Left ventricle myocardium inferior (tissue), 1 donor: ENCODE measurements around the gene PRR19. TPM values are rescaled to one million over a fixed set of nuclear protein-coding genes. Genes with fewer than 3 reads are reported as not detected.

Experiments used
- DNase-seq: peaks from one replicate; pipeline ENCODE4 v3.0.0-alpha.2; 2020
- H3K27ac ChIP-seq: fragments of 200-600 bp; replicated peaks from 2 replicates; pipeline ENCODE4 v1.8.0; 2021
- H3K27me3 ChIP-seq: fragments of 200-600 bp; 2 replicates; pipeline ENCODE4 v1.8.0; 2021; ENCODE audit warnings: low read depth
- H3K36me3 ChIP-seq: fragments of 200-600 bp; 2 replicates; pipeline ENCODE4 v1.8.0; 2021
- H3K4me1 ChIP-seq: fragments of 200-600 bp; 2 replicates; pipeline ENCODE4 v1.8.0; 2021
- H3K4me3 ChIP-seq: fragments of 200-600 bp; 2 replicates; pipeline ENCODE4 v1.8.0; 2021; ENCODE audit warnings: mild to moderate bottlenecking, moderate library complexity
- H3K9me3 ChIP-seq: fragments of 200-600 bp; replicated peaks from 2 replicates; pipeline ENCODE4 v1.8.0; 2021
- intact Hi-C: fragments of 100-400 bp; cut with micrococcal nuclease; formaldehyde crosslinking; loops from one replicate; pipeline ENCODE4 v1.11.0; 2022
- total RNA-seq: library from RNA; stranded (reverse); fragmentation: NEBNext Ultra II Directional; extraction: Animal tissue kit (Norgen Biotek cat#: 25700); gene quantifications from one replicate; pipeline ENCODE4 v1.2.1, GENCODE V29; 2021
- TF ChIP-seq, protein P1 (sequence below): fragments of 200-600 bp; IDR thresholded peaks from 2 replicates; pipeline ENCODE4 v1.8.0; 2021; ENCODE audit warnings: antibody characterized with exemption, mild to moderate bottlenecking, borderline replicate concordance
- donor health status: DM: no; HTN: yes; CAD: no; lungs with severe emphysema.

PRR19 gene
- total RNA-seq, 1 donor from 2014 or later = not detected

DNA sequence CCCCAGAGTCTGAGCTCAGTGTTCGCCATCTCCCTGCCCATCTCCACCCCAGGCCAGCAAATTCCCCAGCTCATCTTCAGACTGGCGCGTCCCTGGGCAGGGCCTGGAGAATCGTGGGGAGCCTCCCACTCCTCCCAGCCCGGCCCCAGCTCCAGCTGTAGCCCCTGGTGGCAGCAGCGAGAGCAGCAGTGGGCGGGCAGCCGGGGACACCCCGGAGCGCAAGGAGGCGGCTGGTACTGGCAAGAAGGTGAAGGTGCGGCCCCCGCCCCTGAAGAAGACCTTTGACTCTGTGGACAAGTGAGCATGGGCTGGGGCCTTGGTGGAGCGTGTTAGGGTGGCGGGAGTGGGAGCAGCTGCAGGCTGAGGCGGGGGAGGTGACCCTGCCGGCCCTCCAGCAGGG, 8.4 kb upstream of the PRR19 start:
- intact Hi-C loops = no loop called here
- Histone ChIP-seq H3K36me3 (peaks cover 60% of the 10 kb centered on the region), H3K4me1 (no peaks in the 10 kb centered on the region), H3K4me3 (no peak overlapping the region), H3K9me3 (no peaks in the 10 kb centered on the region), H3K27ac (no peak overlapping the region), H3K27me3 (no peaks in the 10 kb centered on the region)
- TF ChIP-seq, protein P1, sequence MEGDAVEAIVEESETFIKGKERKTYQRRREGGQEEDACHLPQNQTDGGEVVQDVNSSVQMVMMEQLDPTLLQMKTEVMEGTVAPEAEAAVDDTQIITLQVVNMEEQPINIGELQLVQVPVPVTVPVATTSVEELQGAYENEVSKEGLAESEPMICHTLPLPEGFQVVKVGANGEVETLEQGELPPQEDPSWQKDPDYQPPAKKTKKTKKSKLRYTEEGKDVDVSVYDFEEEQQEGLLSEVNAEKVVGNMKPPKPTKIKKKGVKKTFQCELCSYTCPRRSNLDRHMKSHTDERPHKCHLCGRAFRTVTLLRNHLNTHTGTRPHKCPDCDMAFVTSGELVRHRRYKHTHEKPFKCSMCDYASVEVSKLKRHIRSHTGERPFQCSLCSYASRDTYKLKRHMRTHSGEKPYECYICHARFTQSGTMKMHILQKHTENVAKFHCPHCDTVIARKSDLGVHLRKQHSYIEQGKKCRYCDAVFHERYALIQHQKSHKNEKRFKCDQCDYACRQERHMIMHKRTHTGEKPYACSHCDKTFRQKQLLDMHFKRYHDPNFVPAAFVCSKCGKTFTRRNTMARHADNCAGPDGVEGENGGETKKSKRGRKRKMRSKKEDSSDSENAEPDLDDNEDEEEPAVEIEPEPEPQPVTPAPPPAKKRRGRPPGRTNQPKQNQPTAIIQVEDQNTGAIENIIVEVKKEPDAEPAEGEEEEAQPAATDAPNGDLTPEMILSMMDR = no peak
- no peak for DNase-seq

DNA sequence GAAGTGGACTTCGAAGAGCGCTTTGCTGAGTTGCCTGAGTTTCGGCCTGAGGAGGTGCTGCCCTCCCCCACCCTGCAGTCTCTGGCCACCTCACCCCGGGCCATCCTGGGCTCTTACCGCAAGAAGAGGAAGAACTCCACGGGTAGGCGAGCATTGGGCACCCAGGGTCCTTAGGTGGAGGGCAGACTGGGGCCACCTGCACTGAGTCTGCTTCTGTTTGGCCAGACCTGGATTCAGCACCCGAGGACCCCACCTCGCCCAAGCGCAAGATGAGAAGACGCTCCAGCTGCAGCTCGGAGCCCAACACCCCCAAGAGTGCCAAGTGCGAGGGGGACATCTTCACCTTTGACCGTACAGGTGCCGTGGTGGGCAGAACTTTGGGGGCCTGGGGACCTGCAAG, 8.0 kb upstream of the PRR19 start:
- no peak for DNase-seq
- intact Hi-C loops = no loop called here
- TF ChIP-seq, protein P1 = no peak
- no peaks in the 10 kb centered on the region for H3K4me1 ChIP-seq
- H3K4me3 ChIP-seq = no peak overlapping the region
- H3K27ac ChIP-seq = no peak overlapping the region
- peaks cover 56% of the 10 kb centered on the region for H3K36me3 ChIP-seq
- H3K27me3 ChIP-seq = no peaks in the 10 kb centered on the region
- H3K9me3 ChIP-seq = no peaks in the 10 kb centered on the region

DNA sequence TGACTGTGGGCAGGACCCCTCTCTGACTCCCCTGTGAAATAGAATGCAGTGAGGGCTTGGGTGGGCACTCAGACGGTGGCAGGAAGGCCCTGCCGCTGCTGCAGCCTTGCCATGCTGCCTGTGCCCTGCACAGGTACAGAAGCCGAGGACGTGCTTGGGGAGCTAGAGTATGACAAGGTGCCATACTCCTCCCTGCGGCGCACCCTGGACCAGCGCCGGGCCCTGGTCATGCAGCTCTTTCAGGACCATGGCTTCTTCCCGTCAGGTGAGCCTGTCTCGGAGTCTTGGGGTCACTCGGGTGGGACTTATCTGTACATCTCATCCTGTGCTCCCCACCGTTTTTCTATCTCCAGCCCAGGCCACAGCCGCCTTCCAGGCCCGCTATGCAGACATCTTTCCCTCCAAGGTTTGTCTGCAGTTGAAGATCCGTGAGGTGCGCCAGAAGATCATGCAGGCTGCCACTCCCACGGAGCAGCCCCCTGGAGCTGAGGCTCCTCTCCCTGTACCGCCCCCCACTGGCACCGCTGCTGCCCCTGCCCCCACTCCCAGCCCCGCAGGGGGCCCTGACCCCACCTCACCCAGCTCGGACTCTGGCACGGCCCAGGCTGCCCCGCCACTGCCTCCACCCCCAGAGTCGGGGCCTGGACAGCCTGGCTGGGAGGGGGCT, 7.3 kb upstream of the PRR19 start:
- DNase-seq = no peak
- H3K4me3 ChIP-seq = no peak overlapping the region
- no peaks in the 10 kb centered on the region for H3K4me1 ChIP-seq
- H3K36me3 ChIP-seq = peaks cover 49% of the 10 kb centered on the region
- no peaks in the 10 kb centered on the region for H3K9me3 ChIP-seq
- intact Hi-C loops = no loop called here
- H3K27me3 ChIP-seq = no peaks in the 10 kb centered on the region
- H3K27ac ChIP-seq = no peak overlapping the region
- TF ChIP-seq, protein P1 = no peak

DNA sequence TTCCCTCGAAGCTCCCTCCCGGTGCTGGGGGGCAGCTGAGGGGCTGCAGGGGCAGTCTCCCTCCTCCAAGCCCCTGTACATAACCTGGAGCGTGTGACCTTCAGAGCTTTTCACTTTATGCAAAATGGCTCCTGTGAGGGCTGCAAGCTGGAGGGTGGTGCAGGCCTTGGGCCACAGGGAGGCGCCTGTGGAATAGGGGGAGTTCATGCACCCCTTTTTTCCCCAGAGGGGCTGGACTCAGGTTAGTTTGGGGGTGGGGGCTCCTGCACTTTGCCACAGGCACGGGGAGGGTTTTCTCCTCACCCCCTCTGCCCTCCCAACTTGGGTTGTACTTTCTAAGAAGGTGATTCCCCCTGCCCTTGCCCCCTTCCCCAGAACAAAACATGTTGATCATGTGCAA, 6.6 kb upstream of the PRR19 start:
- Histone ChIP-seq H3K27ac (no peak overlapping the region), H3K27me3 (no peaks in the 10 kb centered on the region), H3K4me1 (no peaks in the 10 kb centered on the region), H3K9me3 (no peaks in the 10 kb centered on the region), H3K4me3 (no peak overlapping the region), H3K36me3 (peaks cover 42% of the 10 kb centered on the region)
- intact Hi-C loops = no loop called here
- no peak for DNase-seq
- TF ChIP-seq, protein P1 = no peak

DNA sequence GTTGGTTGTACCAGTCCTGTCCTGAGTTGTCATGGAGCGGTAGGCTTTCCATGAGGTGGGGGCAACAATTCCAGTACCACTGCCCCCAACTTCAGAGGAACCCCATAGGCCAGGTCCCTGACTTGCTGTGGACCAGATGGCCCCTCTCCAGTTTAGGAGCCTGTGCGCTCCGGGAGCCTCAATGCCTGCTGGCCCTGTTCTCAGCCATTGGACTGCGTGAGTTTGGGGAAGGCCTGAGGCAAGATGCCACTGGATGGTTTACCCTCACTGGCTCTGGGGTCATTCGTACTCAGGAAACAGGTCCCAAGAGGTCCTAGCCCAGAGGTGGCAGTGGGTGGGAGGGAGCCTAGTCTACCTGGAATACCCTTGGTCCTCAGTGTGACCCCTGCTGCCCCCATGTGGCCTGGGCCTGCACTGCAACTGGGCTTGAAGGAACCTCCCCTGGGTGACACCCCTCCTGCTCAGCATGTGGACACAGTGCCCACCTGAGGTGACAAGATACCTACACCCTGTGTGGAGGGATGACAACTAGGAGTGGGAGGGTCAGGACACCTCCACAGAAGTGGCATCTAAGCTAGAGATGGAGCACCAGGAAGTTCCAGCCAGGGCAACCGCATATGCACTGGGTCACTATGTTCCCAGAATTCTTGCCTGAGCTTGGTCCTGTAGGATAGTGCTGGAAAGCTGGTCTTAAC, 6.0 kb upstream of the PRR19 start:
- intact Hi-C loops = no loop called here

More for the DNA sequence above, 6.0 kb upstream of the PRR19 start:
- Histone ChIP-seq H3K4me3 (no peak overlapping the region), H3K27me3 (no peaks in the 10 kb centered on the region), H3K9me3 (no peaks in the 10 kb centered on the region), H3K27ac (no peak overlapping the region), H3K36me3 (peaks cover 36% of the 10 kb centered on the region), H3K4me1 (no peaks in the 10 kb centered on the region)
- peak; percentile 84 for DNase-seq
- TF ChIP-seq, protein P1 = peak; percentile 98
